Transverse colon (tissue), 4 donors: Measurements from ENCODE around the gene OR52E2.

Source experiments
- CTCF ChIP-seq, 5 experiments: fragments of 200-600 bp in 3 of 5; fragments of 450-650 bp in 2 of 5; sonication (generic) in 3 of 5; IDR thresholded peaks; 1 replicate in 2 of 5; 2 replicates in 3 of 5; pipeline ENCODE4 v1.5.1; 2016 to 2017; ENCODE audit warnings: antibody characterized with exemption in 5 of 5, inconsistent platforms in 3 of 5, mild to moderate bottlenecking in 2 of 5, moderate library complexity in 1 of 5
- EP300 ChIP-seq: sonication (generic); formaldehyde crosslinking; IDR thresholded peaks from one replicate; pipeline ENCODE4 v1.6.1; 2017; ENCODE audit warnings: antibody characterized with exemption, low read depth
- POLR2A ChIP-seq: fragments of 450-650 bp; IDR thresholded peaks from one replicate; pipeline ENCODE4 v1.6.1; 2016; ENCODE audit warnings: antibody characterized with exemption, mild to moderate bottlenecking, moderate library complexity
- POLR2AphosphoS5 ChIP-seq, 3 donors: sonication (generic); formaldehyde crosslinking; IDR thresholded peaks; one replicate each; pipeline ENCODE4 v1.6.1; 2016; ENCODE audit warnings: antibody characterized with exemption in 3 of 3

- TF ChIP-seq POLR2A (no peak), CTCF (IDR thresholded peaks at IDR 0.05) (no peak), POLR2AphosphoS5 (IDR thresholded peaks at IDR 0.05) (no peak), EP300 (no peak)
These were observed 22.8 kb downstream of the OR52E2 start for GRCh38 chr11:5036669-5037068.
